ENCODE data around the gene CABLES2. TPM values are rescaled to one million over a fixed set of nuclear protein-coding genes. Genes with fewer than 3 reads are reported as not detected.
A peak's percentile ranks its signal among the peaks of the same experiment; 100 is the strongest.
"Not testable (repeated sequence)": the region's sequence is repeated elsewhere in the genome, so short reads cannot be mapped to it uniquely, and the experiment has no call there.

The CABLES2 gene
- total RNA-seq, 1 donor from 2014 or later, result 6.4 TPM

- H3K27me3 Mint-ChIP-seq (ENCODE audit: low read depth), result no peaks in the 10 kb centered on the region
- peaks cover 57% of the 10 kb centered on the region for H3K4me1 Mint-ChIP-seq (ENCODE audit: low read depth)
- peak overlapping the region; percentile 53 for H3K27ac Mint-ChIP-seq (ENCODE audit: unreplicated experiment)
Measured at GRCh38 chr20:62377615-62378178, 29.4 kb downstream of the CABLES2 start.

GRCh38 chr20:62377064-62377461 lies 30.0 kb downstream of the CABLES2 start:
- peak overlapping the region; percentile 68 for H3K27ac Mint-ChIP-seq (ENCODE audit: unreplicated experiment)

More at GRCh38 chr20:62377615-62378178, 29.4 kb downstream of the CABLES2 start:
- Mint-ChIP-seq H3K4me3 (ENCODE audit: unreplicated experiment) (no peak overlapping the region), H3K36me3 (ENCODE audit: low read depth) (peaks cover 6% of the 10 kb centered on the region), H3K9me3 (ENCODE audit: low read depth) (peaks cover 4% of the 10 kb centered on the region)
- no peak for TF ChIP-seq CTCF (IDR thresholded peaks at IDR 0.05)
- no peak for DNase-seq (ENCODE audit: low spot score)

GRCh38 chr20:62376112-62377063 lies 30.7 kb downstream of the CABLES2 start:
- Mint-ChIP-seq H3K27me3 (ENCODE audit: low read depth) (no peaks in the 10 kb centered on the region), H3K27ac (ENCODE audit: unreplicated experiment) (peak overlapping the region; percentile 68), H3K4me3 (ENCODE audit: unreplicated experiment) (no peak overlapping the region), H3K9me3 (ENCODE audit: low read depth) (no peaks in the 10 kb centered on the region), H3K36me3 (ENCODE audit: low read depth) (no peaks in the 10 kb centered on the region), H3K4me1 (ENCODE audit: low read depth) (peaks cover 54% of the 10 kb centered on the region)
- peak; percentile 80 for TF ChIP-seq CTCF (IDR thresholded peaks at IDR 0.05)
- no peak for DNase-seq (ENCODE audit: low spot score)

More at GRCh38 chr20:62377064-62377461, 30.0 kb downstream of the CABLES2 start:
- Mint-ChIP-seq H3K9me3 (ENCODE audit: low read depth) (peaks cover 4% of the 10 kb centered on the region), H3K36me3 (ENCODE audit: low read depth) (peaks cover 4% of the 10 kb centered on the region), H3K27me3 (ENCODE audit: low read depth) (no peaks in the 10 kb centered on the region), H3K4me3 (ENCODE audit: unreplicated experiment) (no peak overlapping the region), H3K4me1 (ENCODE audit: low read depth) (peaks cover 54% of the 10 kb centered on the region)
- no peak for DNase-seq (ENCODE audit: low spot score)
- TF ChIP-seq CTCF (IDR thresholded peaks at IDR 0.05), result no peak

GRCh38 chr20:62374331-62375152 lies 32.5 kb downstream of the CABLES2 start:
- Mint-ChIP-seq H3K9me3 (ENCODE audit: low read depth) (no peaks in the 10 kb centered on the region), H3K4me3 (ENCODE audit: unreplicated experiment) (no peak overlapping the region), H3K27me3 (ENCODE audit: low read depth) (no peaks in the 10 kb centered on the region), H3K36me3 (ENCODE audit: low read depth) (no peaks in the 10 kb centered on the region), H3K27ac (ENCODE audit: unreplicated experiment) (peak overlapping the region; percentile 51), H3K4me1 (ENCODE audit: low read depth) (peaks cover 53% of the 10 kb centered on the region)
- no peak for TF ChIP-seq CTCF (IDR thresholded peaks at IDR 0.05)
- no peak for DNase-seq (ENCODE audit: low spot score)

GRCh38 chr20:62373631-62374179 lies 33.4 kb downstream of the CABLES2 start:
- not testable (repeated sequence) for H3K27me3 Mint-ChIP-seq (ENCODE audit: low read depth); H3K4me3 Mint-ChIP-seq (ENCODE audit: unreplicated experiment); DNase-seq (ENCODE audit: low spot score); H3K9me3 Mint-ChIP-seq (ENCODE audit: low read depth); H3K27ac Mint-ChIP-seq (ENCODE audit: unreplicated experiment); H3K36me3 Mint-ChIP-seq (ENCODE audit: low read depth)
- peaks cover 59% of the 10 kb centered on the region for H3K4me1 Mint-ChIP-seq (ENCODE audit: low read depth)
